Body of pancreas (tissue), 4 donors: Measurements from ENCODE around the gene RNF130.

ENCODE experiments used
- POLR2A ChIP-seq, 3 donors: fragments of 450-650 bp; IDR thresholded peaks; one replicate each; pipeline ENCODE4 v1.6.1; 2016; ENCODE audit warnings: antibody characterized with exemption in 3 of 3, mild to moderate bottlenecking in 2 of 3
- TF ChIP-seq, protein P1 (sequence below), 7 experiments: fragments of 450-650 bp in 4 of 7; fragments of 200-600 bp in 3 of 7; sonication (generic) in 3 of 7; IDR thresholded peaks; one replicate each; pipeline ENCODE4 v1.5.1; 2016 to 2019; ENCODE audit warnings: antibody characterized with exemption in 7 of 7

DNA sequence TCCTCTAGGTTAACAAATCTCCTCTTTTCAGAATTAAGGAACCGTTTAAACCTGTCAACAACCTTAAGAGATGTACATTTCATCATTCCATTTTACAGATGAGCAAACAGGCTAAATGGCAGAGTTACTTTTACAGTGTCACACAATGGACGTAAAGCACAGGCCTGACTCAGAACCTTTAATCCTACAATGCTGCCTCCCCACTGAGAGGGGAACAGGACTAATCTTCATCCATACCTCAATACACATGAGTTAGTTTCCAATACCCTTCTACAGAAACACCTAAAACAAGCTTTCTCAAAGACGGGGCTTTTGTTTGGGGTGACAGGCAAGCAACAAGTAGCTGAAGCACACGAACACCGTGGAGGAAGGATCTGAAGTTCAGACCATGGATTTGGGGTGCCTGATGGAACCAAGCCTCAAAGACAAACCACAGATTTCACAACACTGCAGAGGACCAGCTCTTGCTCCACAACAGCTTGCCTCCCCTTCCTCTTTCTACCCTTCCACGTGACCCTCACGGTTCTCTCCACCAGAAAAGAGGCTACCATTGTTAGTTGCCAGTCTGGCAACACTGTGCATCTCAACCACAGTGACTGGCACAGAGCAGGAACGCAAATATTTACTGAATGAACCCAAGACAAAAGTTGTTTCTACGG is 1.8 kb downstream of the RNF130 start:
- TF ChIP-seq POLR2A (IDR thresholded peaks at IDR 0.05), result peak in 2 of 3 donors; percentile 14 to 57
- TF ChIP-seq, protein P1, sequence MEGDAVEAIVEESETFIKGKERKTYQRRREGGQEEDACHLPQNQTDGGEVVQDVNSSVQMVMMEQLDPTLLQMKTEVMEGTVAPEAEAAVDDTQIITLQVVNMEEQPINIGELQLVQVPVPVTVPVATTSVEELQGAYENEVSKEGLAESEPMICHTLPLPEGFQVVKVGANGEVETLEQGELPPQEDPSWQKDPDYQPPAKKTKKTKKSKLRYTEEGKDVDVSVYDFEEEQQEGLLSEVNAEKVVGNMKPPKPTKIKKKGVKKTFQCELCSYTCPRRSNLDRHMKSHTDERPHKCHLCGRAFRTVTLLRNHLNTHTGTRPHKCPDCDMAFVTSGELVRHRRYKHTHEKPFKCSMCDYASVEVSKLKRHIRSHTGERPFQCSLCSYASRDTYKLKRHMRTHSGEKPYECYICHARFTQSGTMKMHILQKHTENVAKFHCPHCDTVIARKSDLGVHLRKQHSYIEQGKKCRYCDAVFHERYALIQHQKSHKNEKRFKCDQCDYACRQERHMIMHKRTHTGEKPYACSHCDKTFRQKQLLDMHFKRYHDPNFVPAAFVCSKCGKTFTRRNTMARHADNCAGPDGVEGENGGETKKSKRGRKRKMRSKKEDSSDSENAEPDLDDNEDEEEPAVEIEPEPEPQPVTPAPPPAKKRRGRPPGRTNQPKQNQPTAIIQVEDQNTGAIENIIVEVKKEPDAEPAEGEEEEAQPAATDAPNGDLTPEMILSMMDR (IDR thresholded peaks at IDR 0.05), result no peak
